Vagina (tissue), 2 donors: ENCODE data around the gene ACSF3.

ENCODE experiments used
- CTCF ChIP-seq, 3 experiments: fragments of 450-650 bp in 2 of 3; fragments of 200-600 bp in 1 of 3; sonication (generic) in 1 of 3; IDR thresholded peaks; one replicate each; pipeline ENCODE4 v1.5.1; 2017 to 2019; ENCODE audit warnings: antibody characterized with exemption in 3 of 3, mild to moderate bottlenecking in 2 of 3, moderate library complexity in 2 of 3
- POLR2AphosphoS5 ChIP-seq, 2 donors: sonication (generic); formaldehyde crosslinking; IDR thresholded peaks; one replicate each; pipeline ENCODE4 v1.9.0; 2017; ENCODE audit warnings: antibody characterized with exemption in 2 of 2, mild to moderate bottlenecking in 2 of 2, low read depth in 1 of 2; ENCODE audit not compliant: insufficient read depth in 1 of 2

DNA sequence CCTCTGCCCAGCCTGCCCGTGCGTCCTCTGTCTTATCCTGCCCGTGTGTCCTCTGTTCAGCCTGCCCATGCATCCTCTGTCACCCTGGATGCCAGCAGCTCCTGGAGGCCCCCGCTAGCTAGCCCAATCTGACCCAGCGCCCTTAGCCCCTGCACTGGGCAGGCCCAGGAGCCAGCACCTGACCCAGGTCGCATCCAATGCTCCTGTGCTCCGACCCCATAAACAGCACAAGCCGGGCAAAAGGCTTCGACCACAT is 91.0 kb downstream of the ACSF3 start:
- no peak for TF ChIP-seq CTCF (IDR thresholded peaks at IDR 0.05)
- no peak for TF ChIP-seq POLR2AphosphoS5 (IDR thresholded peaks at IDR 0.05; ENCODE audit: insufficient read depth in 1 of 2, low read depth in 1 of 2)
